Type B pancreatic cell (in vitro differentiated cells): ENCODE data around the gene PIEZO2. TPM values are rescaled to one million over a fixed set of nuclear protein-coding genes. Genes with fewer than 3 reads are reported as not detected.
"Not testable (repeated sequence)": the region's sequence is repeated elsewhere in the genome, so short reads cannot be mapped to it uniquely, and the experiment has no call there.

Experiments used
- DNase-seq: peaks from one replicate; pipeline ENCODE4 v3.0.0; 2021; ENCODE audit warnings: mixed read lengths; ENCODE audit not compliant: unreplicated experiment; ENCODE audit errors: extremely low spot score
- H3K27ac Mint-ChIP-seq: 2 replicates; pipeline ENCODE4 v1.8.0; 2021; ENCODE audit warnings: mild to moderate bottlenecking, mixed read lengths
- H3K27me3 Mint-ChIP-seq: 2 replicates; pipeline ENCODE4 v1.8.0; 2021; ENCODE audit warnings: mixed read lengths
- H3K36me3 Mint-ChIP-seq: 2 replicates; pipeline ENCODE4 v1.8.0; 2021; ENCODE audit warnings: mixed read lengths
- H3K4me1 Mint-ChIP-seq: one replicate; pipeline ENCODE4 v1.8.0; 2021; ENCODE audit warnings: mixed read lengths; ENCODE audit not compliant: unreplicated experiment
- H3K4me3 Mint-ChIP-seq: 2 replicates; pipeline ENCODE4 v1.8.0; 2021; ENCODE audit warnings: mild to moderate bottlenecking, mixed read lengths
- H3K9me3 Mint-ChIP-seq: 2 replicates; pipeline ENCODE4 v1.8.0; 2021; ENCODE audit warnings: mixed read lengths
- CTCF ChIP-seq: fragments of 200-600 bp; sonication (generic); conservative IDR thresholded peaks from 2 replicates; pipeline ENCODE4 v1.5.0; 2021; ENCODE audit warnings: antibody characterized with exemption, mild to moderate bottlenecking
- total RNA-seq: library from RNA; stranded (reverse); gene quantifications from 2 replicates; pipeline ENCODE4 v1.2.1, GENCODE V29; 2021; ENCODE audit warnings: low replicate concordance

The PIEZO2 gene
- total RNA-seq, 1 donor from 2014 or later, result 38.8 TPM

- no peak for DNase-seq
- peaks cover 12% of the 10 kb centered on the region for H3K4me1 Mint-ChIP-seq
- H3K4me3 Mint-ChIP-seq, result no peak overlapping the region
- H3K9me3 Mint-ChIP-seq, result no peaks in the 10 kb centered on the region
- H3K36me3 Mint-ChIP-seq, result no peaks in the 10 kb centered on the region
- no peak overlapping the region for H3K27ac Mint-ChIP-seq
- TF ChIP-seq CTCF, result no peak
- no peaks in the 10 kb centered on the region for H3K27me3 Mint-ChIP-seq
Observed at GRCh38 chr18:10923551-10924070, 225.8 kb downstream of the PIEZO2 start.

- Mint-ChIP-seq H3K4me1 (peaks cover 10% of the 10 kb centered on the region), H3K36me3 (no peaks in the 10 kb centered on the region), H3K27ac (no peak overlapping the region), H3K4me3 (no peak overlapping the region), H3K9me3 (no peaks in the 10 kb centered on the region), H3K27me3 (no peaks in the 10 kb centered on the region)
- DNase-seq, result no peak
- TF ChIP-seq CTCF, result no peak
Observed at GRCh38 chr18:10923141-10923540, 226.2 kb downstream of the PIEZO2 start.

DNA sequence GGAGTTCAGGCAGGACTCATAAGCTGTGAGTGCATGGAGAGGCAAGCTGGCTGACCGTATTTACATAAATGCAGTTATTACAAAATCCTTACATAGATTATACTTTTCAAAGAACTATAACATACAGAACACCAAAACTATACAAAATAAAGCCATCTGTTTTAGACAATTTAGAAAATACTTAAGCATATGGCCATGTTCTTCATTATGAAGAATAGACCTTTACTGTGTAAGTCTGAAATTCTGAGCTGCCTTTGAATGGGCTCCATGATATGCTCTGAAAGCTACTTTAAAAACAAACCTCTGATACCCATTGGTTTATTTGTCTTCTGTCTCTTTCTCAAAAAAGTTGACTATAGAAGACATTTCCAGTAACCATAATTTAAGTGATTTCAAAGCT, 226.7 kb downstream of the PIEZO2 start:
- not testable (repeated sequence) for H3K27me3 Mint-ChIP-seq, DNase-seq, H3K27ac Mint-ChIP-seq, H3K9me3 Mint-ChIP-seq, H3K36me3 Mint-ChIP-seq, H3K4me1 Mint-ChIP-seq, H3K4me3 Mint-ChIP-seq

GRCh38 chr18:10920309-10920708, 229.1 kb downstream of the PIEZO2 start:
- not testable (repeated sequence) for H3K4me3 Mint-ChIP-seq, H3K27ac Mint-ChIP-seq, H3K4me1 Mint-ChIP-seq, DNase-seq, H3K27me3 Mint-ChIP-seq, H3K36me3 Mint-ChIP-seq, H3K9me3 Mint-ChIP-seq

DNA sequence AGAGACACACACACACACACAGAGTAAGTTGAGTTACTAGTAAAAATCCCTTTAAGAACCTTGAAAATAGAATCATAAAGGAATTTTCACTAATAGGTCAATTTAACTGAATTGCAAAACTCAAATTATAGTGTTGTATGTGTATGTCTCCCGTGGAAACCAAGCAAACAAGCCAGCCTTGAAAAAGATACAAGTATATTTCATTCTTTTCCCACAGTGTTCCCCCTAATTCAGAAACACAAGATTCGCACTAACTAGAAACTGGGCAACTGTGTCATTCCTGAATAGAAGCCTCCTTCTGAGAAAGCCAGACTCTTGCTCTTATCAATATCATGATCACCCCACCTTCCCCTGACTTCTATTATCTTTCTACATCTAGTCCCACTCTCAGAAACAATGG, 229.5 kb downstream of the PIEZO2 start:
- H3K27me3 Mint-ChIP-seq, result no peaks in the 10 kb centered on the region
- no peak overlapping the region for H3K4me3 Mint-ChIP-seq
- no peaks in the 10 kb centered on the region for H3K36me3 Mint-ChIP-seq
- DNase-seq, result no peak
- no peak overlapping the region for H3K27ac Mint-ChIP-seq
- no peaks in the 10 kb centered on the region for H3K9me3 Mint-ChIP-seq
- no peak for TF ChIP-seq CTCF
- peaks cover 7% of the 10 kb centered on the region for H3K4me1 Mint-ChIP-seq

- DNase-seq, result no peak
- TF ChIP-seq CTCF, result no peak
- Mint-ChIP-seq H3K4me1 (peaks cover 19% of the 10 kb centered on the region), H3K4me3 (no peak overlapping the region), H3K36me3 (no peaks in the 10 kb centered on the region), H3K9me3 (no peaks in the 10 kb centered on the region), H3K27ac (no peak overlapping the region), H3K27me3 (no peaks in the 10 kb centered on the region)
Observed at GRCh38 chr18:10916865-10917264, 232.5 kb downstream of the PIEZO2 start.

DNA sequence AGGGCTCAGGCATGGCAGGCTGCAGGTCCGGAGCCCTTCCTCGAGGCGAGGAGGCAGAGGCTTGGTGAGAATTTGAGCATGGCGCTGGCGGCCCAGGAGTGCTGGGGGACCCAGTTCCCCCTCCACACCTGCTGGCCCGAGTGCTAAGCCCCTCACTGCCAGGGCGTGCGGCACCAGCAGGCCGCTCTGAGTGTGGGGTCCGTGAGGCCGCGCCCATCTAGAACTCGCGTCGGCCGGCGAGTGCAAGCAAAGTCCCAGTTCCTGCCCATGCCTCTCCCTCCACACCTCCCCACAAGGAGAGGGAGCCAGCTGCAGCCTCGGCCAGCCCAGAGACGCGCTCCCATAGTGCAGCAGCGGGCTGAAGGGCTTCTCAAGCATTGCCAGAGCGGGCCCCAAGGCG, 233.0 kb downstream of the PIEZO2 start:
- no peaks in the 10 kb centered on the region for H3K36me3 Mint-ChIP-seq
- TF ChIP-seq CTCF, result no peak
- no peaks in the 10 kb centered on the region for H3K27me3 Mint-ChIP-seq
- no peak overlapping the region for H3K4me3 Mint-ChIP-seq
- no peak overlapping the region for H3K27ac Mint-ChIP-seq
- H3K9me3 Mint-ChIP-seq, result no peaks in the 10 kb centered on the region
- H3K4me1 Mint-ChIP-seq, result peaks cover 19% of the 10 kb centered on the region
- DNase-seq, result no peak

- H3K36me3 Mint-ChIP-seq, H3K27me3 Mint-ChIP-seq, DNase-seq, H3K4me3 Mint-ChIP-seq, H3K27ac Mint-ChIP-seq, H3K9me3 Mint-ChIP-seq: not testable (repeated sequence)
- peaks cover 19% of the 10 kb centered on the region for H3K4me1 Mint-ChIP-seq
Observed at GRCh38 chr18:10915748-10916147, 233.6 kb downstream of the PIEZO2 start.

- not testable (repeated sequence) for H3K27ac Mint-ChIP-seq, H3K9me3 Mint-ChIP-seq, H3K36me3 Mint-ChIP-seq, DNase-seq, H3K27me3 Mint-ChIP-seq, H3K4me3 Mint-ChIP-seq
- peaks cover 19% of the 10 kb centered on the region for H3K4me1 Mint-ChIP-seq
Observed at GRCh38 chr18:10914610-10915009, 234.8 kb downstream of the PIEZO2 start.
